Retinal pigment epithelial cell (primary cell): ENCODE data around the gene SSTR3.

Experiments used
- DNase-seq: peaks from one replicate; pipeline ENCODE4 v3.0.0-alpha.2; 2010; ENCODE audit warnings: low read depth
- H3K4me3 ChIP-seq: 2 replicates; pipeline ENCODE4 v1.5.1; 2011; ENCODE audit warnings: mild to moderate bottlenecking, low read length, control low read depth, moderate library complexity
- CTCF ChIP-seq: conservative IDR thresholded peaks from 2 replicates; pipeline ENCODE4 v1.5.1; 2011; ENCODE audit warnings: low read depth, low read length, control low read depth, inconsistent platforms

SSTR3 gene

GRCh38 chr22:37180531-37181231, 31.6 kb downstream of the SSTR3 start:
- no peak for DNase-seq
- no peak for TF ChIP-seq CTCF
- H3K4me3 ChIP-seq, result no peak overlapping the region

GRCh38 chr22:37179622-37180420, 32.5 kb downstream of the SSTR3 start:
- no peak overlapping the region for H3K4me3 ChIP-seq
- TF ChIP-seq CTCF, result no peak

GRCh38 chr22:37179126-37179470, 33.2 kb downstream of the SSTR3 start:
- H3K4me3 ChIP-seq, result no peak overlapping the region
- no peak for TF ChIP-seq CTCF
- no peak for DNase-seq

More at GRCh38 chr22:37179622-37180420, 32.5 kb downstream of the SSTR3 start:
- no peak for DNase-seq

GRCh38 chr22:37178350-37179125, 33.7 kb downstream of the SSTR3 start:
- TF ChIP-seq CTCF, result no peak
- peak; percentile 87 for DNase-seq
- H3K4me3 ChIP-seq, result no peak overlapping the region

- no peak overlapping the region for H3K4me3 ChIP-seq
- no peak for TF ChIP-seq CTCF
- no peak for DNase-seq
These were observed 34.5 kb downstream of the SSTR3 start for GRCh38 chr22:37177755-37178154.

- no peak for TF ChIP-seq CTCF
- no peak for DNase-seq
- H3K4me3 ChIP-seq, result no peak overlapping the region
These were observed 35.1 kb downstream of the SSTR3 start for GRCh38 chr22:37177221-37177620.
